Left kidney (tissue), 2 donors: Measurements from ENCODE around the gene PDE11A. TPM values are rescaled to one million over a fixed set of nuclear protein-coding genes. Genes with fewer than 3 reads are reported as not detected.

Source experiments
- DNase-seq: peaks from one replicate; pipeline ENCODE4 v3.0.0-alpha.2; 2013
- polyA plus RNA-seq: library from polyadenylated mRNA; unstranded; fragments of 120-200 nt; gene quantifications from one replicate; pipeline ENCODE4 v1.2.1, GENCODE V29; 2013; ENCODE audit not compliant: insufficient read length

PDE11A gene
- polyA plus RNA-seq, 1 donor = 9.4 TPM

DNA sequence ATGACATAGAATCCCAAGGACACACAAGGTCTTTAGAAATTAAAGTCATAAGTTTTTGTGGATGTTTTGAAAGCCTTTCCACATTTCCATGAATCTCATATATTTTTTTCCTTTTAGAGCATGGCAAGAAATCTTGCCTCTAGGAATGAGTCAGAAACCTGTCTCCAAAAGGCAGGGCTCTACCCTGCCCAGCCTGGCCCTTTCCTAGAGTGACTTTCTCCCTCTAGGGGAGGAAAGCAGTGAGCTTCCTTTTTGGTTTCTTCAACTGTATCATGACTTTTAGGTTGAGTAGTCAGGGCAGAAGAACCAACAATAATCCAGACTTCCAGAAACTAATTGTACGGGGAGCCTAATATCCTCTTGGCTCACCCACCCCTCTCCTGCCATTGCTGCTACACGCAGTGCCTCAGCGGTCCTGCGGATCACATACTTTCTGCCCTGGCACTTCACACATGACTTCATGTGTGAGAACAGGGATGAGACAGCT, 379.8 kb downstream of the PDE11A start:
- DNase-seq = no peak

DNA sequence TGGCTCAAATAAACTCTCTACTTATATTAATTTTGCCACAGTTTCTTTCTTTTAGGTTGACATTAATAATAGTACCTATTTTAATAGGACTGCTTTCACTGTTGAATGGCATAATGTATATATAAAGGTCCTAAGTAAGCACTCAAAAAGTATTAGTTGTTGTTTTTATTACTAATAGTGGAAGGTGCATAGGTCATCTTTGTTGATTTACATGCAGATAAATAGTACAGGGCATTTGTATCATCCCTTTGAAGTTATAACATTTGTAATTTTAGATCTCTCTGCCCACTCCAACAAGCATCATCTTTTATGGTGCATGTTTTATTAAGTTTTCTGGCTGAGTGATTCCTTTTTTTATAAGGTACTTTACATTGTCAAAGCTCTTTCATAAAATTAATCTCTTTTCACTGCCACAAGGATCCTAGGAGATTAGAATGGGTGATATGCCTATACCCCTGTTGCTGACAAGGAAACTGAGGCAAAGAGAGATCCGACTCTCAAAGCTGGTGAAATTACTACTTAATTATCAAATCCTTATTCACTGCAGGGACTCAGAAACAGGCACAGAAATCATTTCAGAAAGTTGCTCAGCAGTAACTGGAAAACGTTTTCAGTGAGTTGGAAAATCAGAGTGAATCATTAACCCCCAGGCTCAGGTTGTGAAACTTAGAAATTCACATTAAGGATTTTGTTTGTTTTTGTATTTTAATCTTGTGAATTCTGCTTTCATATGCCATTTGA, 380.4 kb downstream of the PDE11A start:
- DNase-seq = no peak

DNA sequence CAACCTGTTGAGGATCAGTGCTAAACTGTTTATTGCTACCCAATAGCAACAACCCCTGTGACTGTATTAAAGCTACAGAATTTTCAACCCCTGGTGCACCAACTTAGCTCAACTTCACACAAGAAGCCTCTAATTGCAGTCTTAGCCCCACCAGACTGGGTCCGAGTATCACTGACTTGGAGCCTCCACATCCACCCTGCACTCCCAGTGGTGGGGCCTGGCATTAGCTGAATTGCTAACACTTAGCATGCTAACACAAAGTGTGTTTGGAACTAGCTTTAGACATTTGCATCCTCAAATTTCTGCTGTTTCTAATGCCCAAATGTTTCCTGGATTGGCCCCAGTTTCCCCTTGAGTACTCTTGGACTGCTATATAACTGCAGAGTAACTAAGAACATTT, 381.4 kb downstream of the PDE11A start:
- DNase-seq = no peak

DNA sequence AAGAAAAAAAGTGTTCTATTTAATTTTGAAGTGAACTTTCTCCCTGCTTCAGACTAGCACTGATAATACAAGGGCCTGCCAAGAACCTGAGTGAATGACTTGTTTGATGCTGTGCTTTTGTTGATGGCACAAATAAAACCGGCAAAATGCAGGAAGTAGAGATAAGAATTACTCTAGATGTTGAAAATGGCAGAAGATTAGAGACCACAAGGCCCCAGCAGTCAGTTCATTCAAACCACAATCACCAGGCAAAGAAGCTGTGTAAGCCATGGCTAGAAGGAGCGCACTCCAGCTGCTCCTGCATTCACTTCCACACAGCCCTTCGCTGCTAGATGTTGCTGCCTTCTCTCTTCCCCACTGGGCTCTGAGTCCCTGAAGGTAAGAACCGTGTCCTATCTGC, 383.0 kb downstream of the PDE11A start:
- no peak for DNase-seq

DNA sequence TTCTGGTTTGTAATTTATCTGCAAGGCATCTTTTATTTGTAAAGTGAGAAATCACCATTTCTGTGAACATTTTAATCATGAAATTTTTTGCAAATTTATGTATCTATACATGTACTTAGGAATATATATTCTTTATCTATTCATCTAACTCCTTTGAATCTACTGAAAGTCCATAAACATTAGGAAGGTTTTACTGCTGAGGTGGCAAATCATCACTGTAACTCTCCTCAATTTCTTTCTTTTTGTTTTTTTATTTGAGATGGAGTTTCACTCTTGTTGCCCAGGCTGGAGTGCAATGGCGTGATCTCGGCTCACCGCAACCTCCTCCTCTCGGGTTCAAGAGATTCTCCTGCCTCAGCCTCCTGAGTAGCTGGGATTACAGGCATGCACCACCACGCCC, 383.7 kb downstream of the PDE11A start:
- DNase-seq = no peak

DNA sequence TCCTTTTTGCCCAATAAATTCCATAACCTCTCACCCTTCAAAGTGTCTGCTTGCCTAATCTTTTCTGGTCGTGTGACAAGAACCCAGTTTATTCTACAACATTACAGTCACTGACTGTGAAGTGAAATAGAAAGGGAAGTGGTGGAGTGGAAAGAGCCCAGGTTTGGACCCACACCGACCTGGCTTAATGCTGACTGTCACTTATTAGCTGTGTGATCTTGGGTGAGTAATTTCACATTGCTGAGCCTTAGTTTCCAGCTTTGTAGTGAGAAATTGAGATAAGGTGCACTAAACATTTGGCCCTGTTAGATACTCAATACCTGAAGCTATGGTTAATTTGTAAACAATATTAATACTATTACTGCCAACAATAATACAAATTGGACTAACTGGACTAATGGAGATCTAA, 388.9 kb downstream of the PDE11A start:
- no peak for DNase-seq

DNA sequence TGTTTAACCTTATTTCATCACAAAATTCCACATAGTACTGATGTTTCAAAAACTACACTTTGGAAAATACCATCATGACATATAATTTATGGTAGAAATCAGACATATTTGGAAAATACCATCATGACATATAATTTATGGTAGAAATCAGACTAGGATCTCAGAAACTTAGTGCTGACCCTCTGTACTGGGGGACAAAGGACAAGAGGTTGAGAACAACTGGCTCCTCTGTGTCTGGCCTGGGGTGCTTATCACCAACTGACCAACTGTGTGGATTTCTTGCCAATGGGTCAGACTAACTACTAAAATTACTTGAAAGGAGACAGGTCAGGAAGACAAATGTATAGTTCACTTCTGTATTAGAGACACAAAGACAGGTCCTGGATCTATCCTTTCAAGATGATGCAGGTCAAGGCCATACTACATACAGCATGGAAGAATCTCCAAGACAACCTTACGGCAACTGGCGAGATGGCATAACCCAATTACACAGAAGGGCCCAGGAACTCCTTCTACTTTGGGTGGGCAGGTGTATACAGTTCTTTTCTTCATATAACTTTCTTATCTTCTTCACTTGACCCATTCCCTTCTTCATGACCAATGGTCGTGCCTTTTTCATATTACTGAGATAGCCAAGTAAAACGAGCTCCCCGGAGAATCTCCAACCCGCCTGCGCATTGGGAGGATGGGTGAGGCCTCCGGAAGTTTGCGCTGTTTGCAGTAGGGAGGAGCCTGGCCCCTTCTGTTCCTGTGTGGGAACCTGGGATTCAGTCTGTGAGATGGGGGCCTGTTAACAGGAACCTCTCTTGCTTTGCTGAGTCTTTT, 389.5 kb downstream of the PDE11A start:
- no peak for DNase-seq

DNA sequence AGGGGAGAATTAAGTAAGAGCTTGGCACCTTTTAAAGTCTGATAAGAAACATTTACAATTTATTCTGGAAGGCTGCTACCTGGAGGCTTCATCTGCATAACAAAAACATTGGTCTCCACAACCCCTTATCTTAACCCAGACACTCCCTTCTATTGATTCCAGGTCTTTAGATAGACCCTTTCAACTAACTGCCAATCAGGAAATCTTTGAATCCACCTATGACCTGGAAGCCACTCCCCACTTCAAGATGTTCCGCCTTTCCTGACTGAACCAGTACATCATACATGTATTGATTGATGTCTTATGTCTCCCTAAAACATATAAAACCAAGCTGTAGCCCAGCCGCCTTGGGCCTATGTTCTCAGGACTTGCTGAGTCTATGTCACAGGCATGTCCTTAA, 390.6 kb downstream of the PDE11A start:
- DNase-seq = no peak

DNA sequence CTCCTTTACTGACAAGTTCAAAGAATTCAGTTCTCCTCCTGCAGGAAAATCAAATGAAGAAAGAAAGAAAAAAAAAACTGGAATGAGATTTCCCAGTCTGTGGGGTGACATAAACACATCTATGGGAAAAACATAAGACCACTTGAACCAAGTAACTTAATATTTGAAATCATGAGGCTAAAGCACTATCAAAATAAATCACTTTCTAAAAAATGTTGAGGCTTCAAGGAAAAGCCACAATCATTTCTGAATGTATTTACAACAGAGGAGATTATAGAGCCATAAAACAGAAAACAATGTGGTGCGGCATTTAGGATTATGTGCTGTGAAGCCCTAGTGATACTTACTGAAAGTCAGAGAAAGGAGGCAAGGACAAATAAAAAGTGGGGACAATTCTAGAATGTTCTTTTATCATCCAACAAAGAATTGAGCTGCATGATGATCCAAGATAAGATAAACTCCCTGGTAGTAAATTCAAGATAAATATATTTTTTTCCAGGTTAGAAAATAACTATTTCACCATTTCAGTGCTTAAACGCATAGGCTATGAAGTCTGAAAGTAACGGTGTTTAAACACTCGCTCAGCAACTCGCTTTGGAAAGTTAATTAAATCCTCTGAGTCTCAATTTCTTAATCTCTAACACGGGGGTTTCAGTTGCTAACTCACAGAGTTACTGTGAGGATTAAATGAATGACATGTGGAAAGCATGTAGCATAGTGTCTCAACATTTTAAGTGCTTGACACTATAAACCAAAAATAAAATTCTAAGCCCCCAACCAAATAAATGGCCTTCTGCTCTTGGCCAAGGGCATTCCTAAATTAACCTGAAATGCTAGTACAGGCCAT, 391.5 kb downstream of the PDE11A start:
- DNase-seq = no peak

DNA sequence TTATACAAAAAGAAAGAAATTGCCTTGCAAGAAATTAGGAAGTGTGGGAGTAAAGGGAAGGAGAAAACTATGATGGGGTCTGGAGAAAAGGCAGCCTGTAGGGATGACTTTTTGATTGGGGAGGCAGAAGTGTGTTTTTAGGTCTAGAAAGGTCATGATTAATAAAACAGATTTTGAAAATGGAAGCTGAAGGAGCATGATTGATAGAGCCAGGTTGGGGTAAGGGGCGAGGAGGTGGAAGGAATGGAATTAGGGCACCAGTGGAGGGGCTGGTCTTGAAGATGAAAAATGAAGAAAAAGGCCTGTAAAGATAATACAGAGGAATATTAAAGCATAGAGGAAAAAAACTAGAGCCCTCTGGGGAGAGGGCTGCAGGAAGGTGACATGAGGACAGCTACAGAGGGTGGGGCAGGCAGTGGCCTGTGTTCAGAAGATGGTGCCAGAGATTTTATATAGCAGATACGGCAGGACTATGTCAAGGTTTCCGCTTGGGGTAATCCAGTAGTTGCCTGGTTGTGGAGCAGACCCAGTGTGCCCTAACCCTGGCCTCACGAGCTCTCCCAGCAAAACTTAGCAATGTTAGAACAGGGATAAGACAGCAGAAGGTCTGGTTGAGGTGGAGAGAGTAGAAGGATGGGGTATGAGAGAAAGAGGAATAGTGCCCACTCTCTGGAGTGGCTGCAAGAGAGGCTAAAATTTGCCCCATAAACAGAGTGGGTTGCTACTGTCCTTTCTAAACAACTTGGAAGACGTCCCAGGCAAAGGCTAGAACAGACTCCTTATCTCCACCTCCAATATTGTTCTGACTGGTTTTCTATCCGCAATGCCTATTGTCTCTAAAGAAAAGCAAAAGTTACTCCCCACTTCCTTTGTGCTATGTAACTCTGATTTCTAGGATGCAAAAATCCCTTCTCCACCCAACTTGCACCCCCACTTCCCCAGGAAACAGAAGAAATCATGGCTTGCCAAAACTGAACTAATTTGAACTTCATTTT, 392.7 kb downstream of the PDE11A start:
- DNase-seq = no peak

DNA sequence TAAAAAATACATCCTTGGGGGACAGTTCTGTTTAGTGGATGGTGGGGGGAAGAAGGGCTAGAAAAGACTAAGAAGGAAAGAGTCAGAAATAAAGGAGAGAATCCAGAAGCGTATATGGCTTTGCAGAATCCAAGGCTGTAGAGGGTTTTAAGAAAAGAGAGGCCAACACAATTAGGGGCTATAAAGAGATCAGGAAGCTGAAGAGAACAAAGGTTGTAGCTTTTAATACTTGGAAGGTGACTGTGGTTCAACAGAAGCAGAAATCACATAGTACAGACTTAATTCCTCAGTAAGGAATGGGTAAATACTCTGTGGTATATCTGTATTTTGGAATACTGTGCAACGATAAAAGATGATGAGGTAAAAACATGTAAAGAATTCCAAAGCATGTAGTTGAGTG, 393.6 kb downstream of the PDE11A start:
- no peak for DNase-seq

DNA sequence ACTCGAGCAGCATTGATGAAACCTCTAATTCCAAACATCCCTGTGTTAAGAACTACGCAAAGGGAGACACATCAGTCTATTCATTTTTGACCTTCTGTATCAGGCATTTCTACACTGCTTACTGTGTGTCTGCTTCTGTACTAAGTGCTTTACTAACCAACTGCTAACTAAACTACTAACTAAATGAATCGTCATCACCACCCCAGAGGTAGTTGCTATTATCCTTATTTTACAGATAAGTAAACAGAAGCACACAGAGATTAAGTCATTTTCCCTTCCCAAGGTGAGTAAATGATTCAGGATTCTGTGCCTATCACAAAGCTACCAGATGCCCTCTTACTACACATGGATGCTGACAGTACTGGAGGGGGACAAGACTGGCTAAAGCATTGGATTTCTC, 395.9 kb downstream of the PDE11A start:
- no peak for DNase-seq

DNA sequence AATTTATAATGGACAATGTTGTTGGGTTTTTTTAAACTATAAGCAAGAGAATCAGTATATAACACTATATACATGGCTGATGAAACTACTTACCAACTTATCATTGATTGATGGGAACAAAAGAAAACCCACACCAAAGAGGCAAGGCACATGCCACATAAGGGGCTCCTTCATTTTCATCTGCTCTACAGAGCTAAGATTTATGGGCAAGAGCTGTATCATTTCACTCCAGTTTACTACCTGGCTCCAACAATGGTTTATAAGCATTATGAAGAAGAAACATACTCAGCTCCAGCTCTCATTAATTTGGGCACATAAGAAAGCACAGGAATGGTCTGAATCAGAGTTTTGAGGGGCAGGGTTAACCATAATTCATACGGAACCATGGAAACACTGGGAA, 396.8 kb downstream of the PDE11A start:
- no peak for DNase-seq

DNA sequence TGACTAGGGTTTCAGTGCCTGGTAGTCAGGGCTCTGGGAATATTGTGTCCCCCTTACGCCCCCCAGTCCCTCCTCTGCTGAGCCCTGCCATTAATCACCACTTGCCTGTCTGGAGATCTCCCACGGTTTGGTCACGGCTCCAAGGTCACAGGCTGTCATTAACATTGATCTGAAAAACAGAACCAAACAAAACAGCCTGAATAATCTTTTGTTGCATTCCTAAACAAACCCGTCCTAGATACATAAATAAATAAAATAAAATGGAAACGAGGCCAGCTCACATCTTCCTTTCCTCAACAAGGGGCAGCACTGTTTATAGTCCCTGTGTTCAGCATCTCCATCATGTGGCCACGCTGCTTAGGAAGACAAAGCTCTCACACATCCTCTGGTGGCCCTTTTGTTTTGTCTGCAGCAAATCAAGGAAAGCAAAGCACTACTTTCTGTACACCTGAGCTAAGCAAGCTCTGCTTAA, 397.2 kb downstream of the PDE11A start:
- DNase-seq = no peak

DNA sequence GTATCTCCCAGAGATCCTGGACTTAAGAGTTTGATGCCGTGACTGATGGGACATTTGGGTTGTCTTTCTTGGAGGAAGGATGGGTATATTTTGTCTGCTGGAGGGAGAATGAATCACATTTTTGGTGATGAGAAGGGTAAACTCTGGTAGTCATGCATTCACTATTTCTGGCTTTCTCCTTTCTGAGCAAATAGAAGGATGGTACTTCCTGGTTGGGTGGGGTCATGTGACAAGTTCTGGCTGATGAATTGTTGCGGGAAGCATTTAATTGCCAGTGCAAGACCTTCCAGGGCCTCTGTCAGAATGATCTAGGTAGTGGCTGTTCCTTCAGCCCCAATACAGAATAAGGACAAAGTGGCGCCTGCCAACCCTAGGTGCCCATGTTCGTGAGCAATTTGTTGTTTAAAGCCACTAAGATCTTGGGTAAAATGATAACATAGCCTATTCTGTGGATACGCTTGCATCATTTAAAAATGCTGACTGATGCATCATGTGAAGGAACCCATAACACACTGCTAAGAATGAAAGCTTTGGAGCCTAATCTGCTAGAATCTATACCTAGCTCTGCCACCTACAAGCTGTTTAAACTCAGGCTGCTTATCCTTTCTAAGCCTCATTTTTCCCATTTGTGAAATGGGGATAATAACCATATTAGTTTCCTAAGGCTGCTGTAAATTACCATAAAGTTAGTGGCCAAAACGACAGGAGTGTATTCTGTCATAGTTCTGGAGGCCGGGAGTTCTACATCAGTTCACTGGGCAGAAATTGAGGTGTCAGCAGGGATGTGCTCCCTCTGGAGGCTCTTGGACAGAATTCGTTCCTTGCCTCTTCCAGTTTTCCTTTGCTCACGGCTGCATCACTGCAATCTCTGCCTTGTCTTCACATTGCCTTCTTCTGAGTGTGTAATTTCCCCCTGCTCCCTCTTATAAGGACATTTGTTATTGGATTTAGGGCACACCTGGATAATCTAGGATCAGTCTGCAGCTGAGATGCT, 398.7 kb downstream of the PDE11A start:
- DNase-seq = no peak

DNA sequence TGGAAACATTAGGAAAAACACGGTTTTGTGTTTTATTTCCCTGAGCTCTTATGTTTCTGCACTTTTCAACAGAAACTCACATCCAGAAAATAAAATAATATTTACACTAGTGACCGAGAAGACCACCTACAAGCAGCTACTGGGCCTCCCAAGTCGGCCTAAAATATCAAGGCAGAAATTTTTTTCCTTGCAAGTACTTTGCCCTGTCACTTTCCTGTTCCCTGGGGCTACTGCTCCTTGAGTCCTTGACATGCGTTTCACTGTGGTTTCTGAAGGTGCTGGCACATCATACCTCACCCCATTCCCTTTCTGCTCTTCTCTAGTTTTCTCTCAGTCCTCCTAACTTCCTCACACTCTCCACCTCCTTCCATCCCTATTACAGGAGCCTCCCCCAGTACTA, 400.9 kb downstream of the PDE11A start:
- DNase-seq = no peak

DNA sequence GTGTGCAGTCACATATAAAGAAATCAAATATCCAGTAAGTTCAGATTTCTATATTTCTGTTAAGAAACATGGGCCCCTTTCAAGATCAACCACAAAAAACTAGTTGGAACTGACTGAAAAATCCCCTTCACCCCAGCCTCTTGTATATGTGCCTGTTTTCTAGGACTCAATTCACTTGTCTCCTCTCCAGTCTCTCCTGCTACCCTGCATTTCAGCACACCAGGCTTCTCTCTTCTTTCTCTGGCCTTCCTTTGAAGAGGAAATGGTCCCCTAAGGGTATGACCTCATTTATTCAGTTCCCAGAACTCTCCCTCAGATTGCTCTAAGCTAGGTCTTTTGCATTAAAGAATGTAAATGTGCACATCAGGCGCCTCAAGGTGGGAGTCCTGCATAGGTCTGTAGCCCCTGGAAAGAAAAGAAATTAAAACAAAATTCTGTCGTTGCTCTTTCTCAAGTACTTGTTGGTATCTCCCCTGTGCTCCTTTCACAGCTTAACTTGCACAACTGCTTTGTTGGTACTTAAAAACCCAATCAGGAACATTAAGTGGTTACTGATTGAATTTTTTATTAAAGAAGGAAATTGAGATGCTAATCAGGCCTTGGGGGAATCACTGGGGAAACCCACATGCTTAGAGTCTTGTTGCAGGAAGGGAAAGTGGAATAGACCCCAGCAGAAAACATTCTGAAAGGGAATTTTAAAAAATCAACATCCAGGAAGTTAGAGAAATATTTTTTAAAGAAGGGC, 401.6 kb downstream of the PDE11A start:
- DNase-seq = no peak

DNA sequence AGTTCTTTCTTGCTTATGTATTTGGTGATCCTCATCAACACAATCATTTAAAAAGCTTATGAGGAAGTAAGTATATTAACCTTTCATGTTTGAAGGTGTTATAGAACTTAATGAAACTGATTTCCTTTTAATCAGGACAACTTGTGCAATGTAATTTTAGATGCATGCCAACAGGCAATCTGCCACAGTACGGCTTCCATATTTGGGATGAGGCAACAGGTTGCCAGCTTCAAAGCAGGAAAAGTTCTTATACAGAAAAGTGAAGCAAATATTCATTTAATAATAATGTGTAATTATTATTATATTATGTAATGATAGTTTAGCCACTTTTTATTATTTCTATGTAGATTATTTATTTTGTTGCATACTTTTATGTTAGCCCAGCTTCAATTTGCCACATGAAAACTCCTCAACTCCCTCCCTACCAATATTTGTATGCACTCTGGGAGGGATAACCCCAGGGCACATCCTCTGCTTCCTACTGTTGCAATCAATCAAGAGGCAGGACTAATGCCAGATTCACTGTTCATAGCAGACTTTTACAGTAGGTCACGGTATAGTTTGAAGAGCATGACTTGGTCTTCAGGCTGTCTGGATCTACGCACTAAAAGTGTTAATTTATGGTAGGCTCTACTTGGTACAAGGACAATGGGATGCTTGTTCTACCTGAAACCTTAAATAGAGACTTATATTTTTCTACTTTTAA, 402.8 kb downstream of the PDE11A start:
- DNase-seq = no peak
